Smooth muscle cell (in vitro differentiated cells): ENCODE results near the gene THRA. TPM values are rescaled to one million over a fixed set of nuclear protein-coding genes. Genes with fewer than 3 reads are reported as not detected.

Source experiments
- DNase-seq: peaks from one replicate; lab custom pipeline; 2025; ENCODE audit not compliant: unreplicated experiment; lab: John Stamatoyannopoulos, UW
- H2AFZ ChIP-seq: fragments of 200-600 bp; sonication (generic); 2 replicates; pipeline ENCODE4 v1.6.0; 2016; ENCODE audit warnings: antibody characterized with exemption, low read depth, mild to moderate bottlenecking
- H3F3A ChIP-seq: fragments of 200-600 bp; sonication (generic); 2 replicates; pipeline ENCODE4 v1.6.0; 2017; ENCODE audit warnings: antibody characterized with exemption, low read depth
- H3K27ac ChIP-seq: fragments of 200-600 bp; sonication (generic); 2 replicates; pipeline ENCODE4 v1.5.1; 2016; ENCODE audit warnings: low read depth, mild to moderate bottlenecking
- H3K27me3 ChIP-seq: fragments of 200-600 bp; sonication (generic); 2 replicates; pipeline ENCODE4 v1.6.1; 2016; ENCODE audit warnings: low read depth, mild to moderate bottlenecking
- H3K36me3 ChIP-seq: fragments of 200-600 bp; sonication (generic); 2 replicates; pipeline ENCODE4 v1.5.1; 2016; ENCODE audit warnings: low read depth
- H3K4me1 ChIP-seq: fragments of 200-600 bp; sonication (generic); 2 replicates; pipeline ENCODE4 v1.5.1; 2016; ENCODE audit warnings: low read depth
- H3K4me2 ChIP-seq: fragments of 200-600 bp; sonication (generic); 2 replicates; pipeline ENCODE4 v1.6.0; 2016; ENCODE audit warnings: mild to moderate bottlenecking
- H3K4me3 ChIP-seq: fragments of 200-600 bp; sonication (generic); 2 replicates; pipeline ENCODE4 v1.5.1; 2016; ENCODE audit warnings: mild to moderate bottlenecking
- H3K79me2 ChIP-seq: fragments of 200-600 bp; sonication (generic); 2 replicates; pipeline ENCODE4 v1.6.0; 2016; ENCODE audit warnings: low read depth, mild to moderate bottlenecking
- H3K9ac ChIP-seq: fragments of 200-600 bp; sonication (generic); 2 replicates; pipeline ENCODE4 v1.6.0; 2016; ENCODE audit warnings: low read depth
- H3K9me3 ChIP-seq: fragments of 200-600 bp; sonication (generic); replicated peaks from 2 replicates; pipeline ENCODE4 v1.5.1; 2016; ENCODE audit warnings: low read depth
- H4K20me1 ChIP-seq: fragments of 200-600 bp; sonication (generic); 2 replicates; pipeline ENCODE4 v1.6.0; 2016; ENCODE audit warnings: low read depth
- WGBS: methylation state at CpG from one replicate; pipeline ENCODE4 v1.1.7; 2016; ENCODE audit warnings: low lambda C conversion rate; 5-methylcytosine and 5-hydroxymethylcytosine counted together
- polyA plus RNA-seq: library from polyadenylated mRNA; unstranded; fragments of >200 nt; fragmentation: Nextera tagmentation; extraction: Ambion mirVana; gene quantifications from 2 replicates; pipeline ENCODE4 v1.2.1, GENCODE V29; 2016
- total RNA-seq: library from RNA; depleted of rRNA; stranded (reverse); fragments of >200 nt; gene quantifications from 2 replicates; pipeline ENCODE4 v1.2.3, GENCODE V29; 2014
- TF ChIP-seq, protein P1 (sequence below): fragments of 200-600 bp; sonication (generic); IDR thresholded peaks from 2 replicates; pipeline ENCODE4 v1.5.1; 2017; ENCODE audit warnings: borderline replicate concordance, mild to moderate bottlenecking, antibody characterized with exemption; ENCODE audit not compliant: insufficient read depth, poor library complexity, severe bottlenecking

Gene THRA
- total and polyA plus RNA-seq, 2 experiments from 2014 or later = 15.6 to 21.2 TPM

DNA sequence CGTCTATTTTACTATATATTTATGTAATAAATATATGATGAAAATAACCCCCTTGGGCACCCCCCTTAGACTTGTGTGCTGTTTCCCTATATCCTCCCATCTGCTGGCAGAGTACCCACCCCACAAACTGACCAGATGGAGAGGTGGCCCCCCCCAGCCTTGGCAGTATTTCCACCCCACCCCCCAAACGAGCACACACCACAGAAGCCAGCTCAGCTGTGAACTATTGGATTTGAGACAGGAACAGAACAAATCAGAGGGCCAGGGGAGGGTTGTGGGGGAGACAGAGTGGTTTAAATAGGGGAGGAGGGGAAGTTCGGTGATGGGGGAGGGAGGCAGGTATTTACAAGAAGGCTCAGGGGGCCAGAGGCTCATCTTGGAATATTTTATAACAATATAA is 29.8 kb downstream of the THRA start:
- Histone ChIP-seq H3K27ac (no peak overlapping the region), H3F3A (peaks cover 16% of the 10 kb centered on the region), H3K36me3 (no peaks in the 10 kb centered on the region), H3K4me3 (no peak overlapping the region), H3K27me3 (no peaks in the 10 kb centered on the region), H4K20me1 (peaks cover 8% of the 10 kb centered on the region), H3K4me1 (no peaks in the 10 kb centered on the region), H3K79me2 (no peaks in the 10 kb centered on the region), H3K9me3 (no peaks in the 10 kb centered on the region), H2AFZ (no peak overlapping the region), H3K4me2 (no peak overlapping the region), H3K9ac (no peak overlapping the region)
- WGBS = 88% methylated on average over 3 of the region's 3 CpGs
- TF ChIP-seq, protein P1, sequence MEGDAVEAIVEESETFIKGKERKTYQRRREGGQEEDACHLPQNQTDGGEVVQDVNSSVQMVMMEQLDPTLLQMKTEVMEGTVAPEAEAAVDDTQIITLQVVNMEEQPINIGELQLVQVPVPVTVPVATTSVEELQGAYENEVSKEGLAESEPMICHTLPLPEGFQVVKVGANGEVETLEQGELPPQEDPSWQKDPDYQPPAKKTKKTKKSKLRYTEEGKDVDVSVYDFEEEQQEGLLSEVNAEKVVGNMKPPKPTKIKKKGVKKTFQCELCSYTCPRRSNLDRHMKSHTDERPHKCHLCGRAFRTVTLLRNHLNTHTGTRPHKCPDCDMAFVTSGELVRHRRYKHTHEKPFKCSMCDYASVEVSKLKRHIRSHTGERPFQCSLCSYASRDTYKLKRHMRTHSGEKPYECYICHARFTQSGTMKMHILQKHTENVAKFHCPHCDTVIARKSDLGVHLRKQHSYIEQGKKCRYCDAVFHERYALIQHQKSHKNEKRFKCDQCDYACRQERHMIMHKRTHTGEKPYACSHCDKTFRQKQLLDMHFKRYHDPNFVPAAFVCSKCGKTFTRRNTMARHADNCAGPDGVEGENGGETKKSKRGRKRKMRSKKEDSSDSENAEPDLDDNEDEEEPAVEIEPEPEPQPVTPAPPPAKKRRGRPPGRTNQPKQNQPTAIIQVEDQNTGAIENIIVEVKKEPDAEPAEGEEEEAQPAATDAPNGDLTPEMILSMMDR = no peak
- DNase-seq = no peak

DNA sequence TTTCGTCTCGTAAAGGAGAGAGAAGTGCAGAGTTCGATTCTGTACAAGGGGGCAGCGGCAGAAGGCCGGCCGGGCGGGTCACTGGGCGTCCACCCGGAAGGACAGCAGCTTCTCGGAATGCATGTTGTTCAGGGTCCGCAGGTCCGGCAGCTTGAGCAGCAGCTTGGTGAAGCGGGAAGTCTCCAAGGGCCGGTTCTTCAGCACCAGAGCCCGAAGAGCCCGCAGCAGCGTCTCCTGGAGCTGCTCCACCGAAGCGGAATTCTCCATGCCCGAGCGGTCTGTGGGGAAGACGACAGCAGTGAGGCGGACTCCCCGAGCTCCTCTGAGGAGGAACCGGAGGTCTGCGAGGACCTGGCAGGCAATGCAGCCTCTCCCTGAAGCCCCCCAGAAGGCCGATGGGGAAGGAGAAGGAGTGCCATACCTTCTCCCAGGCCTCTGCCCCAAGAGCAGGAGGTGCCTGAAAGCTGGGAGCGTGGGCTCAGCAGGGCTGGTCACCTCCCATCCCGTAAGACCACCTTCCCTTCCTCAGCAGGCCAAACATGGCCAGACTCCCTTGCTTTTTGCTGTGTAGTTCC is 30.3 kb downstream of the THRA start:
- no peak for DNase-seq
- H2AFZ ChIP-seq = no peak overlapping the region
- TF ChIP-seq, protein P1 = no peak
- no peaks in the 10 kb centered on the region for H3K79me2 ChIP-seq
- no peak overlapping the region for H3K4me2 ChIP-seq
- peaks cover under 1% of the 10 kb centered on the region for H3K4me1 ChIP-seq
- H3K9me3 ChIP-seq = no peaks in the 10 kb centered on the region
- H3K27ac ChIP-seq = no peak overlapping the region
- WGBS = 96% methylated on average over 29 of the region's 29 CpGs
- no peaks in the 10 kb centered on the region for H3K36me3 ChIP-seq
- no peaks in the 10 kb centered on the region for H3K27me3 ChIP-seq
- H3F3A ChIP-seq = peaks cover 16% of the 10 kb centered on the region
- no peak overlapping the region for H3K4me3 ChIP-seq
- peaks cover 12% of the 10 kb centered on the region for H4K20me1 ChIP-seq
- no peak overlapping the region for H3K9ac ChIP-seq

DNA sequence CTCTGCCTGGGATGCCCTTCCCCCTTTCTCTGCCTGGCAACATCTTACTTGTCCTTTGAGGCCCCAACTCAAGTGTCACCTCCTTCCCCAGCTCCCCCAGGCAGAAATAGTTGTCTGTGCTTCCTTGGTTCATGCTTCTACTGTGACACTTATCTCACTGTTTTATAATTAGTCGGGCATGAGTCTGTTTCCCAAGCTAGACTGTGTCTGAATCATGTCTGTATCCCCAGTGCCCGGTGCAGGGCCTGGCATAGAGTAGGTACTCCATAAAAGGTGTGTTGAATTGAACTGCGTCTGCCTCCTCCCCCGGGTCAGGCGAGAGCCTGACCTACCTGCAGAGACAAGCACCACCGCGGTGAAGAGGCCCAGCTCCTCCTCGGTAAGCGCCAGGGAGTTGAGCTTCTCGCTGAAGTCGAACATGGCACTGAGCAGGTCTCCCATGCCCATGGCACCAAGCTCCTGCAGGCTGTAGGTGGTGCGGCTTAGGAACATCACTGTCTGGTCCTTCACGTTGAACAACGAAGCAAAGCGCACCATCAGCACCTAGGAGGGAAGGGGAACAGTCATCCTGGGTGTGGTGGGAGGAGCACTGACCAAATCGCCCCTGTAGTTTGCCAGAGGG is 30.9 kb downstream of the THRA start:
- DNase-seq = no peak
- Histone ChIP-seq H3K9me3 (no peaks in the 10 kb centered on the region), H4K20me1 (peaks cover 12% of the 10 kb centered on the region), H3K4me3 (no peak overlapping the region), H3K79me2 (no peaks in the 10 kb centered on the region), H3K9ac (no peak overlapping the region), H3K36me3 (no peaks in the 10 kb centered on the region), H2AFZ (no peak overlapping the region), H3K27ac (no peak overlapping the region), H3K27me3 (no peaks in the 10 kb centered on the region), H3K4me2 (no peak overlapping the region), H3K4me1 (peaks cover 6% of the 10 kb centered on the region), H3F3A (peaks cover 16% of the 10 kb centered on the region)
- TF ChIP-seq, protein P1 = no peak
- 92% methylated on average over 16 of the region's 16 CpGs for WGBS

DNA sequence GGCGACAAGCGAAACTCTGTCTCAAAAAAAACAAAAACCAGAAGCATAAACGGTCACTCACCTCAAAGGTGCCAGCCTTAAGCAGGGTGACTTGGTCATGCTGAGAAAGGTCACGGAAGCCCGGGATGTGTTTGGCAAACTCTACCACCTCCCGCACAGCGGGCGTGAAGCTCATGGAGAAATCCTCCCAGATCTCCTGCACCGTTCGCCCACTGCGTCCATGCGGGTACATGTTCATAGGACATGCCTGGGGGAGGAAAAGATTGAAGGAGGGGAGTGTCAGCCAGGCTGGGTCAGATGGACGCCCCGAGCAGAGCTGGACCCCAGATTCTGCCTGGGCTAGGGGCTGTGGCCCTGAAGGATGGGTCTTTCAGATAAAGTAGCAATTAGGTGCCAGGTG is 32.1 kb downstream of the THRA start:
- 94% methylated on average over 14 of the region's 14 CpGs for WGBS
- peaks cover 12% of the 10 kb centered on the region for H4K20me1 ChIP-seq
- H3K9ac ChIP-seq = no peak overlapping the region
- no peak overlapping the region for H3K27ac ChIP-seq
- H2AFZ ChIP-seq = no peak overlapping the region
- peaks cover 7% of the 10 kb centered on the region for H3K4me1 ChIP-seq
- H3K4me2 ChIP-seq = no peak overlapping the region
- H3K4me3 ChIP-seq = no peak overlapping the region
- H3K27me3 ChIP-seq = no peaks in the 10 kb centered on the region
- peaks cover 20% of the 10 kb centered on the region for H3F3A ChIP-seq
- DNase-seq = no peak
- no peaks in the 10 kb centered on the region for H3K36me3 ChIP-seq
- H3K9me3 ChIP-seq = no peaks in the 10 kb centered on the region
- H3K79me2 ChIP-seq = peaks cover under 1% of the 10 kb centered on the region
- TF ChIP-seq, protein P1 = no peak
